ENCODE results near the gene CRISP2.
"Not testable (repeated sequence)": the region's sequence is repeated elsewhere in the genome, so short reads cannot be mapped to it uniquely, and the experiment has no call there.

CRISP2 gene

GRCh38 chr6:49664054-49664453 lies 49.3 kb downstream of the CRISP2 start:
- not testable (repeated sequence) for DNase-seq (ENCODE audit: low read depth, low spot score); H3K4me3 ChIP-seq (ENCODE audit: low read length)

GRCh38 chr6:49662892-49663261 lies 50.5 kb downstream of the CRISP2 start:
- DNase-seq (ENCODE audit: low read depth, low spot score) = no peak
- H3K4me3 ChIP-seq (ENCODE audit: low read length) = no peak overlapping the region

DNA sequence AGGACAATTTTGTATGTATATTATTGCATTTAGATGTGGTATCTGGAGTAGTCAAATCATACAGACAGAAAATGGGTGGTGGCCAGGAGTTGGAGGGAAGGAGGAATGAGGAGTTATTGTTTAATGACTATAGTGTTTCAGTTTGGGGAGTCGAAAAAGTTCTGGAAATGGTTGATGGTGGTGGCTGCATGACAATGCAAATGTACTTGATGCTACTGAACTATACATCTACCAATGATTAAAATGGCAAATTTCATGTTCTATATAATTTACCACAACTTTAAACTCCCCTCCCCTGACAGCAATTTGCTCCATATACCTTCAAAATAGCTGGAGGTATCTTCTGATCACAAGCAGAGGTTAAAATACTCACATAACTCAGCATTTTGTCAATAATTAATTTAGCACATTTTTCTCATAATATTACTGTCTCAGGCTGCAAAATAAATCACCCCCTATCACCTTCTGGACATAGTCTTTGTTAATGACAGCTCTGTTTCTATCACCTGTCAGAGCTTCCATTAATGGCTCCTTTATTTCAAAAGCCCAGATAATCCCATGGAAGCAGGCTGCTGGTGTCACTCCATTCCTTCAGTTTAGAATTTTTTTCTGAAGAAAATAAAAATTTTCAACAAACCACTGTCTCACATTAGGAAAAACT lies 51.0 kb downstream of the CRISP2 start:
- H3K4me3 ChIP-seq (ENCODE audit: low read length) = no peak overlapping the region
- no peak for DNase-seq (ENCODE audit: low read depth, low spot score)

GRCh38 chr6:49653942-49654341 lies 59.4 kb downstream of the CRISP2 start:
- no peak for DNase-seq (ENCODE audit: low read depth, low spot score)
- no peak overlapping the region for H3K4me3 ChIP-seq (ENCODE audit: low read length)

DNA sequence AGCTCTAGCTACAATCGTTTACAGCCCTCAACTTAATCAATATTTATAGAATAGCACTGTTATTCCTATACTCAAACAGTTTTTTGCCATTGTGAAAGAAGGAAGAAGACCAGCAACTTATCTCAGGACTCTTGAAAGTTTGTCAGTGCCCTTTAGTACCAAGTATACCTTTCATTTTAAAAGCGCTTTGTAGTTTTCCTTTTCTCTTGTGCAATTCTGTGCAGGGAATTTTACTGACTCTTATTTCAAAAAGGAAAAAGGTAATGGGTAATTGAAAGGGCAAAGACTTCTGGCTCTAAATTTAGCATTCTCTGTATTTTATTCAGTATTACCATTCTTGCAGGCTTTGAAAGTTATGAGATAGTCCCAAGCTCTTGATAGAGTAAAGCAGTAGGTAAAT lies 59.9 kb downstream of the CRISP2 start:
- H3K4me3 ChIP-seq (ENCODE audit: low read length) = no peak overlapping the region
- no peak for DNase-seq (ENCODE audit: low read depth, low spot score)

DNA sequence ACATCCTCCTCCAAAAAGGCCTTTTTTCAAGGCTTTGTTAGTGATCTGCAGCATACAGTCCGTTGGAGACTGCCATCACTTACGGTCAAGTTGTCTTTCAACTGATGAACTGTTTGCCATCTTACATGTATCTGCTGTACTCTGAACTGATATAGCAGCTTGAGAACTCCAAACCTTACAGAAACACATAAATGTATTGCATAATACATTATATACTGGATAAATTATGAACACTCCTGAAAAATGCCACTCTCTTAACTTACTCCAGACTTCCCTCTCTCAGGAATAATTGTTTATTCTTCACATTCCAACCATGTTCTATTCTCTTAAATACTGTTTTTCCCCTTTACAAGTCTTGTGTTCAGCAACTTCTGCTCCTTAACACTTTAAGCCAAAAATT lies 62.1 kb downstream of the CRISP2 start:
- no peak for DNase-seq (ENCODE audit: low read depth, low spot score)
- no peak overlapping the region for H3K4me3 ChIP-seq (ENCODE audit: low read length)

DNA sequence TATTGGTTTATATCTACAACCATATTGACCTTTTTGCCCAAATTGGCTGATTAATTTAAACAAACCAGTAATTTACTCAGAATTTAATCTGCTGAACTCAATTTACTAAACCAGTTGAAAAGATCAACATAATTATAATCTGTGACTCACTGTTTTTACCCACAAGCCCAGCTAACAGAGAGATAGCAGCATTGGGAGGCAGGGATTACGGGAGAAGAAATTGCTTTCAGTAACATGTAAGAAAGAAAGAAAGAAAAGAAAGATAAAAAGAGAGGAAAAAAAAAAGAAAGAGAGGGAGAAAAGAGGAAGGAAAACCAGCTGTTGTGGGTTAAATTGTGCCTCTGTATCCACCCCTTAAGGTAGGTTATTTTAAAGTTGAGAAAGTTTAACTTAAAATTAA lies 63.4 kb downstream of the CRISP2 start:
- DNase-seq (ENCODE audit: low read depth, low spot score) = no peak
- no peak overlapping the region for H3K4me3 ChIP-seq (ENCODE audit: low read length)

DNA sequence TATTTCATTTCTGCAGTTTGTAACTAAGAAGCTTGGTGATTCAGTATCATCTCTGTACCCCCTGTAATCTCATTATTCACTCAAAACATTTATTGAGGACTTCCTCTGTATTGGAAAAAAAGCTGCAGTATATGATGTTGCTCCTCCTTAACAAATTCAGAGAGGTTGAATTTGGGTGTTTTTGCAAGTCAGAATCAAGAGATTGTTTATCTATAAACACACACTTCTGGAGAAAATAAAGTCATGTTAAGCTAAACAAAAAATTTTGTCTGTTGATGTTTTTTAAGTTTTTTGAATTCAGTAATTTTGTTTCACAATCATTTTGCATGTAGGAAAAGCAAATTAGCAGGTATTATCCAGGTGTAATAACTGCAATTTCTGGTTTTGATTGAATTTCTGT lies 65.3 kb downstream of the CRISP2 start:
- DNase-seq (ENCODE audit: low read depth, low spot score) = no peak

GRCh38 chr6:49647476-49647875 lies 65.9 kb downstream of the CRISP2 start:
- DNase-seq (ENCODE audit: low read depth, low spot score) = no peak
- no peak overlapping the region for H3K4me3 ChIP-seq (ENCODE audit: low read length)

More for the DNA sequence above, 65.3 kb downstream of the CRISP2 start:
- H3K4me3 ChIP-seq (ENCODE audit: low read length) = no peak overlapping the region

- DNase-seq (ENCODE audit: low read depth, low spot score) = no peak
- no peak overlapping the region for H3K4me3 ChIP-seq (ENCODE audit: low read length)
These were observed 66.4 kb downstream of the CRISP2 start for GRCh38 chr6:49646942-49647341.

- H3K4me3 ChIP-seq (ENCODE audit: low read length) = no peak overlapping the region
- DNase-seq (ENCODE audit: low read depth, low spot score) = no peak
These were observed 67.1 kb downstream of the CRISP2 start for GRCh38 chr6:49646130-49646824.

DNA sequence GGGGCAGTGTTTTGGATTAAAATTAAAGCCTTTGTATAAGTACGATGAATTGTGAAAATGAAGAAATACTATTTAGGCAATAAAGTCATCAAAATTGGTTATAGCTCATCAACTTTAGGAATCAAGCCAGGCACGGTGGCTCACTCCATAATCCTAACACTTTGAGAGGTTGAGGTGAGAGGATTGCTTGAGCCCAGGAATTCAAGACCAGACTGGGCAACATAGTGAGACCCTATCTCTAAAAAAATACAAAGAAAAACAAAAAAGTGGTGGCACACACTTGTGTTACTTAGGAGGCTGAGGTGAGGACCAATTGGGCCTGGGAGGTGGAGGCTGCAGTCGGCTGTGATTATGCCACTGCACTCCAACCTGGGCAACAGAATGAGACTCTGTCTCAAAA lies 68.2 kb downstream of the CRISP2 start:
- DNase-seq (ENCODE audit: low read depth, low spot score) = no peak
- H3K4me3 ChIP-seq (ENCODE audit: low read length) = no peak overlapping the region

Measured in Jurkat, Clone E6-1 (cell line).